ENCODE results near the gene RHBDF2. TPM values are rescaled to one million over a fixed set of nuclear protein-coding genes. Genes with fewer than 3 reads are reported as not detected.

Gene RHBDF2
- total RNA-seq, 1 experiment from 2014 or later = 5.1 TPM

- H3K9me2 ChIP-seq (replicated peaks; ENCODE audit: insufficient read depth, low read length) = no peaks in the 10 kb centered on the region
- no peak overlapping the region for H3K9ac ChIP-seq (ENCODE audit: low read length)
- no peak overlapping the region for H3K27ac ChIP-seq (ENCODE audit: low read length)
- H3K4me3 ChIP-seq (ENCODE audit: low read length) = no peak overlapping the region
- H2AFZ ChIP-seq (ENCODE audit: low read length) = no peak overlapping the region
- peaks cover 28% of the 10 kb centered on the region for H3K4me1 ChIP-seq (ENCODE audit: low read length)
- H3K27me3 ChIP-seq (ENCODE audit: low read length) = no peaks in the 10 kb centered on the region
- DNase-seq = no peak
- H4K20me1 ChIP-seq (ENCODE audit: insufficient read depth, low read depth, low read length) = no peaks in the 10 kb centered on the region; the same call in 1 of the 2 replicates
- H3K9me3 ChIP-seq (ENCODE audit: low read length) = no peaks in the 10 kb centered on the region
- no peak overlapping the region for H3K4me2 ChIP-seq (ENCODE audit: low read depth, low read length, poor library complexity, severe bottlenecking)
- no peaks in the 10 kb centered on the region for H3K36me3 ChIP-seq (ENCODE audit: insufficient read depth, low read length)
- no peaks in the 10 kb centered on the region for H3K79me2 ChIP-seq (ENCODE audit: low read length)
Measured at GRCh38 chr17:76469991-76470739, 31.1 kb downstream of the RHBDF2 start.

GRCh38 chr17:76469076-76469990, 31.9 kb downstream of the RHBDF2 start:
- no peaks in the 10 kb centered on the region for H3K79me2 ChIP-seq (ENCODE audit: low read length)
- H3K27me3 ChIP-seq (ENCODE audit: low read length) = no peaks in the 10 kb centered on the region
- no peaks in the 10 kb centered on the region for H3K9me2 ChIP-seq (replicated peaks; ENCODE audit: insufficient read depth, low read length)
- H3K27ac ChIP-seq (ENCODE audit: low read length) = no peak overlapping the region
- peaks cover 28% of the 10 kb centered on the region for H3K4me1 ChIP-seq (ENCODE audit: low read length)
- DNase-seq = no peak
- H3K36me3 ChIP-seq (ENCODE audit: insufficient read depth, low read length) = no peaks in the 10 kb centered on the region
- no peaks in the 10 kb centered on the region; the same call in 1 of the 2 replicates for H4K20me1 ChIP-seq (ENCODE audit: insufficient read depth, low read depth, low read length)
- H3K4me3 ChIP-seq (ENCODE audit: low read length) = no peak overlapping the region
- H3K9ac ChIP-seq (ENCODE audit: low read length) = no peak overlapping the region
- H3K4me2 ChIP-seq (ENCODE audit: low read depth, low read length, poor library complexity, severe bottlenecking) = no peak overlapping the region
- H3K9me3 ChIP-seq (ENCODE audit: low read length) = no peaks in the 10 kb centered on the region
- no peak overlapping the region for H2AFZ ChIP-seq (ENCODE audit: low read length)

DNA sequence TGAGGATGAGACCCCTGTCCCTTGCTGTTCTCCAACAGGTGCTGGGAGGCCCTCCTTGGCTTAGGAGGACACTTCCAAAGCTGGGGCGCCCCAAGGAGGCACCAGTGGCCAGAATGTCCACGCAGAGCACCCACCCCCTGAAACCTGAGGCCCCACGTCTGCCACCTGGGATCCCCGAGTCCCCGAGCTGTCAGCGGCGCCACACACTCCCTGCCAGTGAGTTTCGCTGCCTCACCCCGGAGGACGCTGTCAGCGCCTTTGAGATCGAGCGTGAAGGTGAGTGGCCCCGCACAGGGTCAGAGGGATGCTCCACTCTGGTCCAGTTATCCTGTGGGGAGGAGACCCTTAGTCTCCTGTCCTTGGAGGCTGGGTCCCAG, 32.6 kb downstream of the RHBDF2 start:
- H3K4me1 ChIP-seq (ENCODE audit: low read length) = peaks cover 28% of the 10 kb centered on the region
- H3K9me2 ChIP-seq (replicated peaks; ENCODE audit: insufficient read depth, low read length) = no peaks in the 10 kb centered on the region
- no peaks in the 10 kb centered on the region for H3K36me3 ChIP-seq (ENCODE audit: insufficient read depth, low read length)
- no peaks in the 10 kb centered on the region; the same call in 1 of the 2 replicates for H4K20me1 ChIP-seq (ENCODE audit: insufficient read depth, low read depth, low read length)
- H3K9me3 ChIP-seq (ENCODE audit: low read length) = no peaks in the 10 kb centered on the region
- H3K4me2 ChIP-seq (ENCODE audit: low read depth, low read length, poor library complexity, severe bottlenecking) = peak overlapping the region; percentile 65
- no peak overlapping the region for H3K4me3 ChIP-seq (ENCODE audit: low read length)
- no peak for DNase-seq
- no peak overlapping the region for H2AFZ ChIP-seq (ENCODE audit: low read length)
- H3K9ac ChIP-seq (ENCODE audit: low read length) = no peak overlapping the region
- H3K27me3 ChIP-seq (ENCODE audit: low read length) = no peaks in the 10 kb centered on the region
- H3K79me2 ChIP-seq (ENCODE audit: low read length) = no peaks in the 10 kb centered on the region
- H3K27ac ChIP-seq (ENCODE audit: low read length) = no peak overlapping the region

DNA sequence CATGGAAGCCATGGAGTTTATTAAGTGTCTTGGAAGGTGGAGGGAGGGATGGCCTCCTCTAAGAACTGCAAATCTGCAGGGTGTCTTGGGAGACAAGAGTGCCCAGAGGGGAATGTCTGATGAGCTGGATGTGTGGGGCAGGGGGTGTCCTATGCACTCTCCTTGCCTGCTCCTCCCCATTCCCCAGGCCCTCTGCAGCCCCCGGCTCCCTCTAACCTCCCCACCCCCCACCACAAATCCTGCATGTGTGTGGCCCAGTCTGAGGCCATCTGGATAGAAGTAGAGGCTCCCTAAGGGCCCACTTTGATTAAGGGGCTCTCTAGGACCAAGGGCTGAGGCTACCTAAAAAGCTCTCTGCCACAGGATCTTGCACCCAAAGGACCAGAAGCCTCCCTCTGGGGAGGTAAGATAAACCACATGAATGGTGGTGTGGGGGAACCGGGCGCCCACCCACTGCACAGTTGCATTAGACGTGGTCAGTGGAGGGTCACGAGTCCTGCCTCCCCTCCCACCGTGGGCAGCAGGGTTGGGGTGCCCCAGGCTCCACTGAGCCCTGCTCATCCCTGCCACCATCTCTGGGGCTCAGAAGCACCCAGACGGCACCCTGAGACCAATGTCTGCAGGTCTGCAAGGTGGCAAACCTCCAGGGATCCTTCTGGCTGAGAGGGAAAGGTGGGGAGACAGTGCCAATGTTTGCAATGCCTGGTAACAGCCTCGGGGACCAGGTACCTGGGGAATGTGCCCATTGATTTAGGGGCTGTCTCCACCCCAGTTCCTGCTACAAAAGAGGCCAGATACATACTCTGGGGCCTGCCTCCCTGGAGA, 33.2 kb downstream of the RHBDF2 start:
- Histone ChIP-seq H3K9ac (ENCODE audit: low read length) (peak overlapping the region; percentile 21; the same call in 1 of the 2 replicates), H3K4me3 (ENCODE audit: low read length) (peak overlapping the region; percentile 38; the same call in 1 of the 2 replicates), H3K4me2 (ENCODE audit: low read depth, low read length, poor library complexity, severe bottlenecking) (peak overlapping the region; percentile 65), H3K4me1 (ENCODE audit: low read length) (peaks cover 28% of the 10 kb centered on the region), H3K27ac (ENCODE audit: low read length) (no peak overlapping the region), H3K27me3 (ENCODE audit: low read length) (no peaks in the 10 kb centered on the region), H3K79me2 (ENCODE audit: low read length) (no peaks in the 10 kb centered on the region), H3K36me3 (ENCODE audit: insufficient read depth, low read length) (no peaks in the 10 kb centered on the region), H3K9me3 (ENCODE audit: low read length) (no peaks in the 10 kb centered on the region), H4K20me1 (ENCODE audit: insufficient read depth, low read depth, low read length) (no peaks in the 10 kb centered on the region; the same call in 1 of the 2 replicates), H3K9me2 (replicated peaks; ENCODE audit: insufficient read depth, low read length) (no peaks in the 10 kb centered on the region), H2AFZ (ENCODE audit: low read length) (no peak overlapping the region)
- DNase-seq = peak; percentile 69

- peaks cover 28% of the 10 kb centered on the region for H3K4me1 ChIP-seq (ENCODE audit: low read length)
Measured at GRCh38 chr17:76467366-76467765, 33.9 kb downstream of the RHBDF2 start, which contains the start of gene AANAT. AANAT (plus strand) TSS chr17:76467603; CDS start chr17:76468747, 1,144 bp downstream.

DNA sequence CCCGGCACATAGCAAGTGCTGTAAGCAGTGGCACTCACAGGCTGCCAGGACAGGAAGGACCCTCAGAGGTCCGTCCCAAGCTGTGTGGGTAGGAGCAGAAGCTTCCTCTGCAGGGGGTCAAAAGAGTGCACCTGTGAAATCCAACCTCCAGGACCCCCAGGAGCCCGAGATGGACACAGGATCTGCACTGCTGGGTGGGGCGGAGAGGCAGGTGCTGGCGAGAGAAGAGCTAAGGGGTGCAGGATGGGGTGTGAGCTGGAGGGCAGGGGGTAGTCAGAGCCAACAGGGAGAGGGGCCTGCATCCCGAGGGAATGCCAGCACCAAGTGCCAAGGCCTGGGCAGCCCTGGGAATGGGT, 34.5 kb downstream of the RHBDF2 start:
- Histone ChIP-seq H2AFZ (ENCODE audit: low read length) (no peak overlapping the region), H3K4me1 (ENCODE audit: low read length) (peaks cover 28% of the 10 kb centered on the region), H4K20me1 (ENCODE audit: insufficient read depth, low read depth, low read length) (no peaks in the 10 kb centered on the region; the same call in 1 of the 2 replicates), H3K4me2 (ENCODE audit: low read depth, low read length, poor library complexity, severe bottlenecking) (peak overlapping the region; percentile 22), H3K9me2 (replicated peaks; ENCODE audit: insufficient read depth, low read length) (no peaks in the 10 kb centered on the region), H3K36me3 (ENCODE audit: insufficient read depth, low read length) (no peaks in the 10 kb centered on the region), H3K27me3 (ENCODE audit: low read length) (no peaks in the 10 kb centered on the region), H3K79me2 (ENCODE audit: low read length) (no peaks in the 10 kb centered on the region), H3K9me3 (ENCODE audit: low read length) (no peaks in the 10 kb centered on the region), H3K4me3 (ENCODE audit: low read length) (no peak overlapping the region), H3K27ac (ENCODE audit: low read length) (no peak overlapping the region), H3K9ac (ENCODE audit: low read length) (no peak overlapping the region)
- no peak for DNase-seq

More at GRCh38 chr17:76467366-76467765, 33.9 kb downstream of the RHBDF2 start, which contains the start of gene AANAT:
- Histone ChIP-seq H4K20me1 (ENCODE audit: insufficient read depth, low read depth, low read length) (no peaks in the 10 kb centered on the region; the same call in 1 of the 2 replicates), H3K9ac (ENCODE audit: low read length) (peak within 1 kb of the TSS; percentile 21; the same call in 1 of the 2 replicates), H3K4me3 (ENCODE audit: low read length) (peak within 1 kb of the TSS; percentile 38; the same call in 1 of the 2 replicates), H2AFZ (ENCODE audit: low read length) (no peak within 1 kb of the TSS), H3K4me2 (ENCODE audit: low read depth, low read length, poor library complexity, severe bottlenecking) (peak within 1 kb of the TSS; percentile 65), H3K27me3 (ENCODE audit: low read length) (no peaks in the 10 kb centered on the region), H3K9me2 (replicated peaks; ENCODE audit: insufficient read depth, low read length) (no peaks in the 10 kb centered on the region), H3K9me3 (ENCODE audit: low read length) (no peaks in the 10 kb centered on the region), H3K36me3 (ENCODE audit: insufficient read depth, low read length) (no peaks in the 10 kb centered on the region), H3K79me2 (ENCODE audit: low read length) (no peaks in the 10 kb centered on the region), H3K27ac (ENCODE audit: low read length) (no peak within 1 kb of the TSS)
- peak; percentile 70 for DNase-seq

DNA sequence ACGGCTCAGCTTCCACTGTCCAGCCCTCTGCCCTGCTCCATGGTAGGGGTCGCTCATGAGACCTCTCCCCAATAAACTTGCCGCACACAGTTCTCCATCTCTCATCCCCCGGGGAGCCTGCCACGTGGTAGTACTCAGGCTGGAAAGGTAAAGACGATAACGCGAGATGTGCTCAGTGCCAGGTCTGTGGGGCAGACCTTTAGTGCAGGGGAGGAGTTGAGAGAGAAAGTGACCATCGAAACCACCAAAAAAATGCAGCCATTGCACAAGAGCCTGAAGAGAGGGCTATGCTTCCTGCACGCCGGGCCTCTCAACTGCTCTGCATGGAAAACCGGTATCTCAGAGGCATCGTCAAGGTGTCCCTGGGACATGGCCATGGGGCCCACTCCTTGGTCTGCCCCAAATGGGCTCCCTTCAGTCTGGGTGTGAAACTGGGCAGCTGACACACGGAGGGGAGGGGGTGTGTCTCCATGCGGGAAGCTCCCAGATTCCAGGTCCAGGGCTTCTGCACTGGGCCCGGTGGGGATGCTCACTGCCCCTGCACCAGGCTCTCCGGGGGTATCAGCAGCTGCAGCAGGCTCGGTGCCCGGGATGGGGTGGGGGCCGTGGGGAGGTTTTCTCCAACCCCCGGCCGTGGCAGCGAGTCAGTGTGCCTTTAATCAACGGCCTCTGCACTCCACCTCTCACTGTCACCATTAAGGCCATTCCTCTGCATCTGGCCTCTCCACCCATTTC, 38.5 kb downstream of the RHBDF2 start:
- Histone ChIP-seq H3K4me2 (ENCODE audit: low read depth, low read length, poor library complexity, severe bottlenecking) (no peak overlapping the region), H3K36me3 (ENCODE audit: insufficient read depth, low read length) (no peaks in the 10 kb centered on the region), H3K4me1 (ENCODE audit: low read length) (peaks cover 16% of the 10 kb centered on the region), H3K27me3 (ENCODE audit: low read length) (no peaks in the 10 kb centered on the region), H2AFZ (ENCODE audit: low read length) (no peak overlapping the region), H3K27ac (ENCODE audit: low read length) (no peak overlapping the region), H3K9ac (ENCODE audit: low read length) (no peak overlapping the region), H3K9me3 (ENCODE audit: low read length) (no peaks in the 10 kb centered on the region), H4K20me1 (ENCODE audit: insufficient read depth, low read depth, low read length) (no peaks in the 10 kb centered on the region; the same call in 1 of the 2 replicates), H3K9me2 (replicated peaks; ENCODE audit: insufficient read depth, low read length) (no peaks in the 10 kb centered on the region), H3K79me2 (ENCODE audit: low read length) (no peaks in the 10 kb centered on the region), H3K4me3 (ENCODE audit: low read length) (no peak overlapping the region)
- no peak for DNase-seq
